H9 (cell line): ENCODE data around the gene CDCP1. TPM values are rescaled to one million over a fixed set of nuclear protein-coding genes. Genes with fewer than 3 reads are reported as not detected.

ENCODE experiments used
- DNase-seq: peaks from one replicate; pipeline ENCODE4 v3.0.0-alpha.2; 2017
- H2AFZ ChIP-seq: one replicate; pipeline ENCODE4 v1.6.1; 2013; ENCODE audit warnings: mild to moderate bottlenecking, low read length, control low read depth, moderate library complexity
- H2AK5ac ChIP-seq: 2 replicates; pipeline ENCODE4 v1.6.1; 2013; ENCODE audit warnings: low read length, control low read depth, mixed read lengths; ENCODE audit not compliant: insufficient read length
- H2BK120ac ChIP-seq: one replicate; pipeline ENCODE4 v1.6.1; 2013; ENCODE audit warnings: low read depth, mild to moderate bottlenecking, low read length, control low read depth, inconsistent platforms; ENCODE audit not compliant: poor library complexity, severe bottlenecking
- H2BK12ac ChIP-seq: 2 replicates; pipeline ENCODE4 v1.6.1; 2013; ENCODE audit warnings: low read length, control low read depth, mixed read lengths, low read depth; ENCODE audit not compliant: insufficient read length
- H2BK15ac ChIP-seq: 2 replicates; pipeline ENCODE4 v1.6.1; 2013; ENCODE audit warnings: low read depth, low read length, control low read depth
- H2BK20ac ChIP-seq: one replicate; pipeline ENCODE4 v1.6.1; 2013; ENCODE audit warnings: low read depth, mild to moderate bottlenecking, low read length, control low read depth, inconsistent platforms; ENCODE audit not compliant: poor library complexity, severe bottlenecking
- H2BK5ac ChIP-seq: 2 replicates; pipeline ENCODE4 v1.6.1; 2013; ENCODE audit warnings: low read length, control low read depth, mixed read lengths; ENCODE audit not compliant: insufficient read length
- H3K14ac ChIP-seq: 2 replicates; pipeline ENCODE4 v1.6.1; 2013; ENCODE audit warnings: low read length, control low read depth; ENCODE audit not compliant: insufficient read depth
- H3K18ac ChIP-seq: 2 replicates; pipeline ENCODE4 v1.6.1; 2013; ENCODE audit warnings: low read depth, mild to moderate bottlenecking, mixed read lengths, low read length, control low read depth; ENCODE audit not compliant: insufficient read length
- H3K23ac ChIP-seq: 2 replicates; pipeline ENCODE4 v1.6.1; 2013; ENCODE audit warnings: low read length, control low read depth, mixed read lengths, low read depth; ENCODE audit not compliant: insufficient read length
- H3K23me2 ChIP-seq: 2 replicates; pipeline ENCODE4 v1.6.1; 2013; ENCODE audit warnings: low read depth, mild to moderate bottlenecking, mixed read lengths, low read length, control low read depth; ENCODE audit not compliant: insufficient read length, poor library complexity, severe bottlenecking
- H3K27ac ChIP-seq: 2 replicates; pipeline ENCODE4 v1.5.1; 2013; ENCODE audit warnings: low read length, control low read depth, mixed read lengths, low read depth; ENCODE audit not compliant: insufficient read length
- H3K27me3 ChIP-seq: 2 replicates; pipeline ENCODE4 v1.6.1; 2013; ENCODE audit warnings: low read length, control low read depth, inconsistent platforms; ENCODE audit not compliant: insufficient read depth
- H3K4ac ChIP-seq: 2 replicates; pipeline ENCODE4 v1.6.1; 2013; ENCODE audit warnings: low read depth, mild to moderate bottlenecking, control low read depth, inconsistent platforms, low read length, moderate library complexity
- H3K4me1 ChIP-seq: 2 replicates; pipeline ENCODE4 v1.6.1; 2013; ENCODE audit warnings: low read length, control low read depth, inconsistent platforms; ENCODE audit not compliant: insufficient read depth
- H3K4me2 ChIP-seq: 2 replicates; pipeline ENCODE4 v1.6.1; 2013; ENCODE audit warnings: low read length, control low read depth, mixed read lengths; ENCODE audit not compliant: insufficient read length, insufficient read depth
- H3K56ac ChIP-seq: 2 replicates; pipeline ENCODE4 v1.6.1; 2013; ENCODE audit warnings: low read depth, mild to moderate bottlenecking, mixed read lengths, low read length, control low read depth; ENCODE audit not compliant: insufficient read length
- H3K79me1 ChIP-seq: 2 replicates; pipeline ENCODE4 v1.6.1; 2013; ENCODE audit warnings: low read depth, mild to moderate bottlenecking, moderate library complexity, low read length, control low read depth, inconsistent platforms; ENCODE audit not compliant: insufficient read depth, poor library complexity, severe bottlenecking
- H3K79me2 ChIP-seq: 2 replicates; pipeline ENCODE4 v1.6.1; 2013; ENCODE audit warnings: low read length, control low read depth, inconsistent platforms; ENCODE audit not compliant: insufficient read depth
- H3K9ac ChIP-seq: 2 replicates; pipeline ENCODE4 v1.6.1; 2013; ENCODE audit warnings: low read length, control low read depth, mixed read lengths; ENCODE audit not compliant: insufficient read length; ENCODE audit errors: extremely low read depth
- H3K9me3 ChIP-seq: one replicate; pipeline ENCODE4 v1.6.1; 2013; ENCODE audit warnings: low read depth, low read length, inconsistent platforms; ENCODE audit not compliant: control insufficient read depth
- H3T11ph ChIP-seq: one replicate; pipeline ENCODE4 v1.6.1; 2013; ENCODE audit warnings: mild to moderate bottlenecking, low read length, control low read depth, inconsistent platforms
- H4K20me1 ChIP-seq: one replicate; pipeline ENCODE4 v1.6.1; 2013; ENCODE audit not compliant: control insufficient read depth, insufficient read length, insufficient read depth
- H4K5ac ChIP-seq: 2 replicates; pipeline ENCODE4 v1.6.1; 2013; ENCODE audit warnings: low read depth, mild to moderate bottlenecking, mixed read lengths, low read length, control low read depth; ENCODE audit not compliant: insufficient read length
- H4K8ac ChIP-seq: replicated peaks from 2 replicates; pipeline ENCODE4 v1.6.1; 2013; ENCODE audit warnings: low read length, control low read depth, mixed read lengths, low read depth; ENCODE audit not compliant: insufficient read length
- H4K91ac ChIP-seq: 2 replicates; pipeline ENCODE4 v1.6.1; 2013; ENCODE audit warnings: low read depth, mild to moderate bottlenecking, moderate library complexity, mixed read lengths, low read length, control low read depth; ENCODE audit not compliant: insufficient read length
- H3K27ac Mint-ChIP-seq, 3 experiments: 2 replicates in 2 of 3; 3 replicates in 1 of 3; pipeline ENCODE4 v1.8.0; 2020 to 2021; ENCODE audit warnings: mixed read lengths in 3 of 3, mild to moderate bottlenecking in 1 of 3, moderate library complexity in 1 of 3
- H3K27me3 Mint-ChIP-seq: 2 replicates; pipeline ENCODE4 v1.8.0; 2021; ENCODE audit warnings: low read depth, mild to moderate bottlenecking, moderate library complexity, mixed read lengths
- H3K36me3 Mint-ChIP-seq, 3 experiments: 2 replicates in 2 of 3; 3 replicates in 1 of 3; pipeline ENCODE4 v1.8.0; 2020 to 2021; ENCODE audit warnings: low read depth in 3 of 3, mixed read lengths in 3 of 3; ENCODE audit not compliant: insufficient read depth in 1 of 3
- H3K4me1 Mint-ChIP-seq, 2 experiments: 2 replicates each; pipeline ENCODE4 v1.8.0; 2020; ENCODE audit warnings: mixed read lengths in 2 of 2
- H3K4me3 Mint-ChIP-seq, 2 experiments: 2 replicates in 1 of 2; 3 replicates in 1 of 2; pipeline ENCODE4 v1.8.0; 2020 to 2021; ENCODE audit warnings: mild to moderate bottlenecking in 2 of 2, mixed read lengths in 2 of 2, moderate library complexity in 1 of 2
- H3K9me3 Mint-ChIP-seq, 2 experiments: 2 replicates in 1 of 2; 3 replicates in 1 of 2; pipeline ENCODE4 v1.8.0; 2020; ENCODE audit warnings: mild to moderate bottlenecking in 2 of 2, mixed read lengths in 2 of 2, moderate library complexity in 1 of 2
- CTCF ChIP-seq: fragments of 200-600 bp; sonication (generic); conservative IDR thresholded peaks from 3 replicates; pipeline ENCODE4 v1.8.0; 2021; ENCODE audit warnings: antibody characterized with exemption, mild to moderate bottlenecking
- WGBS: extraction: QIAGEN DNeasy Blood & Tissue Kit; methylation state at CpG from one replicate; pipeline ENCODE4 v1.1.7; 2013; ENCODE audit warnings: missing lambda C conversion rate, low lambda C conversion rate, mixed read lengths; ENCODE audit not compliant: insufficient read length; ENCODE audit errors: extremely low coverage; 5-methylcytosine and 5-hydroxymethylcytosine counted together
- total RNA-seq: library from RNA; stranded (reverse); gene quantifications from 2 replicates; pipeline ENCODE4 v1.2.1, GENCODE V29; 2021

CDCP1 gene
- total RNA-seq, 1 experiment from 2014 or later: 12.9 TPM

GRCh38 chr3:45056608-45057301 is 89.4 kb downstream of the CDCP1 start:
- H4K5ac ChIP-seq: no peak overlapping the region
- peaks cover 2% of the 10 kb centered on the region; the same call in 1 of the 2 replicates for H3K4me1 ChIP-seq
- H3T11ph ChIP-seq: no peak overlapping the region
- H2BK20ac ChIP-seq: no peak overlapping the region
- no peak for TF ChIP-seq CTCF
- H4K91ac ChIP-seq: no peak overlapping the region
- no peak overlapping the region for H3K23ac ChIP-seq
- H2AK5ac ChIP-seq: no peak overlapping the region
- H3K4me2 ChIP-seq: no peak overlapping the region
- no peak overlapping the region for H2BK15ac ChIP-seq
- Mint-ChIP-seq H3K27me3 (peaks cover 100% of the 10 kb centered on the region), H3K36me3 (no peaks in the 10 kb centered on the region), H3K4me3 (no peak overlapping the region), H3K9me3 (peaks cover 0 to 3% of the 10 kb centered on the region in 2 experiments; a peak in 1 of 5 replicates), H3K4me1 (peaks cover 24 to 27% of the 10 kb centered on the region in 2 experiments), H3K27ac (no peak overlapping the region)
- H3K79me2 ChIP-seq: no peaks in the 10 kb centered on the region
- no peak overlapping the region for H3K18ac ChIP-seq
- no peaks in the 10 kb centered on the region for H3K23me2 ChIP-seq
- H2BK5ac ChIP-seq: no peak overlapping the region
- no peak overlapping the region for H2BK12ac ChIP-seq
- no peak overlapping the region for H2AFZ ChIP-seq
- H3K14ac ChIP-seq: no peak overlapping the region
- H3K4ac ChIP-seq: no peak overlapping the region
- H2BK120ac ChIP-seq: no peak overlapping the region
- no peak overlapping the region for H3K56ac ChIP-seq
- H4K8ac ChIP-seq: no peak overlapping the region
- no peak overlapping the region for H3K9ac ChIP-seq
- H3K79me1 ChIP-seq: no peaks in the 10 kb centered on the region
- peaks cover 27% of the 10 kb centered on the region; the same call in 1 of the 2 replicates for H3K27me3 ChIP-seq
- peak; percentile 61 for DNase-seq
- no peak overlapping the region for H3K27ac ChIP-seq
- no peaks in the 10 kb centered on the region for H3K9me3 ChIP-seq
- no peaks in the 10 kb centered on the region for H4K20me1 ChIP-seq
- no CpG with 5 or more reads among the region's 5 CpGs for WGBS
